ENCODE data around the gene ZCCHC14.

Gene ZCCHC14

GRCh38 chr16:87393680-87394055 lies 99.2 kb downstream of the ZCCHC14 start:
- Histone ChIP-seq H3K9me3 (replicated peaks; ENCODE audit: insufficient read depth, low read length) (no peaks in the 10 kb centered on the region), H3K4me2 (ENCODE audit: low read depth, low read length) (peak overlapping the region; percentile 73), H3K36me3 (replicated peaks; ENCODE audit: insufficient read depth, low read length) (no peaks in the 10 kb centered on the region), H3K4me3 (ENCODE audit: low read length) (peak overlapping the region; percentile 70), H3K27ac (ENCODE audit: low read length) (peak overlapping the region; percentile 10; the same call in 1 of the 2 replicates), H2AFZ (ENCODE audit: low read length) (no peak overlapping the region), H3F3A (ENCODE audit: insufficient read depth, low read length) (peaks cover 6% of the 10 kb centered on the region; the same call in 1 of the 2 replicates), H3K79me2 (ENCODE audit: low read length) (peaks cover 55% of the 10 kb centered on the region), H4K20me1 (ENCODE audit: insufficient read depth, low read length) (0 out of 2 replicates have a peak, but pooled peaks cover 3% of the 10 kb centered on the region), H3K27me3 (replicated peaks; ENCODE audit: insufficient read depth, low read length) (no peaks in the 10 kb centered on the region), H3K9ac (ENCODE audit: low read length) (peak overlapping the region; percentile 46; the same call in 1 of the 2 replicates), H3K9me2 (replicated peaks; ENCODE audit: insufficient read depth, low read length) (no peaks in the 10 kb centered on the region), H3K4me1 (ENCODE audit: low read length) (0 out of 2 replicates have a peak, but pooled peaks cover 2% of the 10 kb centered on the region)
- no peak for DNase-seq
- TF ChIP-seq, protein P1, sequence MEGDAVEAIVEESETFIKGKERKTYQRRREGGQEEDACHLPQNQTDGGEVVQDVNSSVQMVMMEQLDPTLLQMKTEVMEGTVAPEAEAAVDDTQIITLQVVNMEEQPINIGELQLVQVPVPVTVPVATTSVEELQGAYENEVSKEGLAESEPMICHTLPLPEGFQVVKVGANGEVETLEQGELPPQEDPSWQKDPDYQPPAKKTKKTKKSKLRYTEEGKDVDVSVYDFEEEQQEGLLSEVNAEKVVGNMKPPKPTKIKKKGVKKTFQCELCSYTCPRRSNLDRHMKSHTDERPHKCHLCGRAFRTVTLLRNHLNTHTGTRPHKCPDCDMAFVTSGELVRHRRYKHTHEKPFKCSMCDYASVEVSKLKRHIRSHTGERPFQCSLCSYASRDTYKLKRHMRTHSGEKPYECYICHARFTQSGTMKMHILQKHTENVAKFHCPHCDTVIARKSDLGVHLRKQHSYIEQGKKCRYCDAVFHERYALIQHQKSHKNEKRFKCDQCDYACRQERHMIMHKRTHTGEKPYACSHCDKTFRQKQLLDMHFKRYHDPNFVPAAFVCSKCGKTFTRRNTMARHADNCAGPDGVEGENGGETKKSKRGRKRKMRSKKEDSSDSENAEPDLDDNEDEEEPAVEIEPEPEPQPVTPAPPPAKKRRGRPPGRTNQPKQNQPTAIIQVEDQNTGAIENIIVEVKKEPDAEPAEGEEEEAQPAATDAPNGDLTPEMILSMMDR (IDR thresholded peaks at IDR 0.05; ENCODE audit: low read length): no peak
- TF ChIP-seq EZH2 (optimal IDR thresholded peaks at IDR 0.05; ENCODE audit: low read depth, low read length): no peak

- Histone ChIP-seq H3K4me2 (ENCODE audit: low read depth, low read length) (peak overlapping the region; percentile 73), H3K9ac (ENCODE audit: low read length) (peak overlapping the region; percentile 46; the same call in 1 of the 2 replicates), H3K36me3 (replicated peaks; ENCODE audit: insufficient read depth, low read length) (no peaks in the 10 kb centered on the region), H3K9me2 (replicated peaks; ENCODE audit: insufficient read depth, low read length) (no peaks in the 10 kb centered on the region), H3K9me3 (replicated peaks; ENCODE audit: insufficient read depth, low read length) (no peaks in the 10 kb centered on the region), H4K20me1 (ENCODE audit: insufficient read depth, low read length) (0 out of 2 replicates have a peak, but pooled peaks cover 3% of the 10 kb centered on the region), H3K4me3 (ENCODE audit: low read length) (peak overlapping the region; percentile 70), H3F3A (ENCODE audit: insufficient read depth, low read length) (peaks cover 10% of the 10 kb centered on the region), H3K79me2 (ENCODE audit: low read length) (peaks cover 49% of the 10 kb centered on the region), H3K27me3 (replicated peaks; ENCODE audit: insufficient read depth, low read length) (no peaks in the 10 kb centered on the region), H3K27ac (ENCODE audit: low read length) (peak overlapping the region; percentile 10; the same call in 1 of the 2 replicates), H3K4me1 (ENCODE audit: low read length) (peaks cover 4% of the 10 kb centered on the region; the same call in 1 of the 2 replicates), H2AFZ (ENCODE audit: low read length) (no peak overlapping the region)
- no peak for TF ChIP-seq EZH2phosphoT487 (IDR thresholded peaks at IDR 0.05; ENCODE audit: low read length)
- TF ChIP-seq, protein P1 (IDR thresholded peaks at IDR 0.05; ENCODE audit: low read length): no peak
- TF ChIP-seq EZH2 (optimal IDR thresholded peaks at IDR 0.05; ENCODE audit: low read depth, low read length): no peak
- peak; percentile 19 for DNase-seq
Observed at GRCh38 chr16:87392821-87393679, 99.8 kb downstream of the ZCCHC14 start.

- peak within 1 kb of the TSS; percentile 70 for H3K4me3 ChIP-seq (ENCODE audit: low read length)
- no peak within 1 kb of the TSS for H2AFZ ChIP-seq (ENCODE audit: low read length)
- peak within 1 kb of the TSS; percentile 73 for H3K4me2 ChIP-seq (ENCODE audit: low read depth, low read length)
- H3K36me3 ChIP-seq (replicated peaks; ENCODE audit: insufficient read depth, low read length): no peaks in the 10 kb centered on the region
- peaks cover 10% of the 10 kb centered on the region for H3F3A ChIP-seq (ENCODE audit: insufficient read depth, low read length)
- peaks cover 40% of the 10 kb centered on the region for H3K79me2 ChIP-seq (ENCODE audit: low read length)
- no peaks in the 10 kb centered on the region for H3K27me3 ChIP-seq (replicated peaks; ENCODE audit: insufficient read depth, low read length)
- H3K9me3 ChIP-seq (replicated peaks; ENCODE audit: insufficient read depth, low read length): no peaks in the 10 kb centered on the region
- H4K20me1 ChIP-seq (ENCODE audit: insufficient read depth, low read length): 0 out of 2 replicates have a peak, but pooled peaks cover 3% of the 10 kb centered on the region
- H3K27ac ChIP-seq (ENCODE audit: low read length): peak within 1 kb of the TSS; percentile 10; the same call in 1 of the 2 replicates
- TF ChIP-seq, protein P1 (IDR thresholded peaks at IDR 0.05; ENCODE audit: low read length): no peak
- TF ChIP-seq EZH2phosphoT487 (IDR thresholded peaks at IDR 0.05; ENCODE audit: low read length): no peak
- TF ChIP-seq EZH2 (optimal IDR thresholded peaks at IDR 0.05; ENCODE audit: low read depth, low read length): no peak
- peak within 1 kb of the TSS; percentile 65; the same call in 1 of the 2 replicates for H3K9ac ChIP-seq (ENCODE audit: low read length)
- peak; percentile 84 for DNase-seq
- H3K9me2 ChIP-seq (replicated peaks; ENCODE audit: insufficient read depth, low read length): no peaks in the 10 kb centered on the region
- peaks cover 9% of the 10 kb centered on the region; the same call in 1 of the 2 replicates for H3K4me1 ChIP-seq (ENCODE audit: low read length)
Observed at GRCh38 chr16:87391950-87392820, 100.6 kb downstream of the ZCCHC14 start, which contains the start of gene MAP1LC3B. Gene MAP1LC3B, plus strand, starts transcription at chr16:87392336. Its CDS starts 92 bp downstream, at chr16:87392428.
